HCT116 (cell line): Measurements from ENCODE around the gene NSUN3. TPM values are rescaled to one million over a fixed set of nuclear protein-coding genes. Genes with fewer than 3 reads are reported as not detected.

ENCODE experiments used
- ATAC-seq: fragments of 200-7000 bp; cut with Tn5 transposase; 2 replicates; pipeline ENCODE4 v1.9.1; 2020; ENCODE audit warnings: mild to moderate bottlenecking, moderate library complexity
- BruUV-seq: library from RNA; stranded (reverse); fragments of 400-500 nt; replicated peaks from 2 replicates; lab custom pipeline; 2021; lab: Mats Ljungman, UMichigan
- CTCF ChIA-PET: fragments of 300-600 bp; sonication (Branson Sonifier 250); formaldehyde crosslinking; loops from one replicate; lab custom pipeline; 2021; ENCODE audit warnings: antibody characterized with exemption; lab: Charles Lee
- POLR2A ChIA-PET: fragments of 300-600, 350-600 bp; sonication (Branson Sonifier 250); formaldehyde crosslinking; loops from one replicate; lab custom pipeline; 2021; ENCODE audit warnings: antibody characterized with exemption; lab: Charles Lee
- RAD21 ChIA-PET, 2 experiments: fragments of 300-600 bp; sonication (Branson Sonifier 250); formaldehyde crosslinking; loops; one replicate each; lab custom pipeline; 2023; ENCODE audit warnings: low total read pairs in 2 of 2; ENCODE audit not compliant: uncharacterized antibody in 2 of 2, unreplicated experiment in 2 of 2, low non-redundant PET in 1 of 2; lab: Charles Lee
- DNase-seq: peaks from one replicate; pipeline ENCODE4 v3.0.0-alpha.2; 2010; ENCODE audit warnings: low read depth, low spot score
- H2AFZ ChIP-seq: fragments of 200-600 bp; shearing (Covaris generic), sonication (generic); 2 replicates; pipeline ENCODE4 v1.6.1; 2017; ENCODE audit warnings: low read depth, mixed run types, mixed read lengths, antibody characterized with exemption, low read length; ENCODE audit not compliant: poor library complexity, severe bottlenecking
- H3K27ac ChIP-seq: 2 replicates; pipeline ENCODE4 v1.5.1; 2012; ENCODE audit warnings: low read depth, low read length
- H3K27me3 ChIP-seq: fragments of 200-600 bp; sonication (generic); 2 replicates; pipeline ENCODE4 v1.6.1; 2016; ENCODE audit warnings: mixed run types, low read length, mixed read lengths; ENCODE audit not compliant: insufficient read depth
- H3K36me3 ChIP-seq, 2 experiments: fragments of 200-500 bp in 1 of 2; fragments of 200-600 bp in 1 of 2; sonication (Bioruptor generic) in 1 of 2; sonication (generic) in 1 of 2; 2 replicates each; pipeline versions ENCODE4 v1.5.1 to v1.6.1; 2014 to 2016; ENCODE audit warnings: low read length in 2 of 2, inconsistent platforms in 1 of 2, mixed read lengths in 1 of 2, mixed run types in 1 of 2; ENCODE audit not compliant: insufficient read depth in 2 of 2, control insufficient read depth in 1 of 2
- H3K4me1 ChIP-seq, 2 experiments: fragments of 200-600 bp in 1 of 2; sonication (generic) in 1 of 2; 2 replicates each; pipeline versions ENCODE4 v1.5.1 to v1.6.1; 2012 to 2017; ENCODE audit warnings: low read length in 2 of 2, inconsistent platforms in 1 of 2, mild to moderate bottlenecking in 1 of 2, mixed read lengths in 1 of 2, mixed run types in 1 of 2, moderate library complexity in 1 of 2; ENCODE audit not compliant: insufficient read depth in 2 of 2, control insufficient read depth in 1 of 2
- H3K4me2 ChIP-seq: fragments of 200-600 bp; sonication (generic); 2 replicates; pipeline ENCODE4 v1.6.1; 2017; ENCODE audit warnings: mixed run types, low read length, mixed read lengths
- H3K4me3 ChIP-seq, 2 experiments: fragments of 200-600 bp in 1 of 2; sonication (generic) in 1 of 2; replicated peaks in 1 of 2; 2 replicates each; pipeline ENCODE4 v1.5.1; 2011 to 2016; ENCODE audit warnings: low read length in 2 of 2, control low read depth in 1 of 2, low read depth in 1 of 2, mild to moderate bottlenecking in 1 of 2, mixed read lengths in 1 of 2, mixed run types in 1 of 2
- H3K79me2 ChIP-seq: fragments of 200-600 bp; sonication (generic); 2 replicates; pipeline ENCODE4 v1.6.1; 2017; ENCODE audit warnings: mild to moderate bottlenecking, mixed run types, low read length, moderate library complexity, mixed read lengths; ENCODE audit not compliant: insufficient read depth
- H3K9ac ChIP-seq: fragments of 200-600 bp; sonication (generic); 2 replicates; pipeline ENCODE4 v1.6.1; 2016; ENCODE audit warnings: low read length, mixed read lengths
- H3K9me2 ChIP-seq: fragments of 200-600 bp; sonication (generic), shearing (Covaris generic); 2 replicates; pipeline ENCODE4 v1.6.1; 2017; ENCODE audit warnings: mixed run types, mild to moderate bottlenecking, moderate library complexity; ENCODE audit not compliant: insufficient read depth
- H3K9me3 ChIP-seq, 2 experiments: fragments of 200-500 bp in 1 of 2; fragments of 200-600 bp in 1 of 2; sonication (Bioruptor generic) in 1 of 2; sonication (generic) in 1 of 2; 2 replicates each; pipeline ENCODE4 v1.6.1; 2014 to 2017; ENCODE audit warnings: low read length in 2 of 2, mixed read lengths in 2 of 2, inconsistent platforms in 1 of 2, low read depth in 1 of 2, mild to moderate bottlenecking in 1 of 2, mixed run types in 1 of 2, moderate library complexity in 1 of 2; ENCODE audit not compliant: control insufficient read depth in 1 of 2, insufficient read depth in 1 of 2
- H4K20me1 ChIP-seq: fragments of 200-600 bp; sonication (generic), shearing (Covaris generic); 2 replicates; pipeline ENCODE4 v1.6.1; 2017; ENCODE audit warnings: mixed run types, mild to moderate bottlenecking, moderate library complexity; ENCODE audit not compliant: insufficient read depth
- CBX3 ChIP-seq: IDR thresholded peaks from 2 replicates; pipeline ENCODE4 v1.6.1; 2012; ENCODE audit warnings: low read depth
- CEBPB ChIP-seq: IDR thresholded peaks from 2 replicates; pipeline ENCODE4 v1.6.1; 2012; ENCODE audit warnings: low read depth
- CTCF ChIP-seq, 3 experiments: fragments of 200-600 bp in 1 of 3; sonication (generic) in 1 of 3; IDR thresholded peaks in 2 of 3; conservative IDR thresholded peaks in 1 of 3; 2 replicates each; pipeline ENCODE4 v1.5.1; 2012 to 2017; ENCODE audit warnings: low read depth in 2 of 3, low read length in 2 of 3, antibody characterized with exemption in 1 of 3, borderline replicate concordance in 1 of 3, control low read depth in 1 of 3, mild to moderate bottlenecking in 1 of 3, mixed read lengths in 1 of 3, mixed run types in 1 of 3, moderate library complexity in 1 of 3; ENCODE audit not compliant: insufficient read depth in 1 of 3
- EGR1 ChIP-seq: IDR thresholded peaks from 2 replicates; pipeline ENCODE4 v1.6.1; 2012; ENCODE audit warnings: low read depth
- ELF1 ChIP-seq: IDR thresholded peaks from 2 replicates; pipeline ENCODE4 v1.6.1; 2012; ENCODE audit warnings: low read depth, borderline replicate concordance
- EZH2 ChIP-seq: fragments of 200-600 bp; sonication (generic); IDR thresholded peaks from 2 replicates; pipeline ENCODE4 v1.6.1; 2017; ENCODE audit warnings: antibody characterized with exemption, mixed run types
- JUND ChIP-seq: IDR thresholded peaks from 2 replicates; pipeline ENCODE4 v1.6.1; 2012
- MAX ChIP-seq: IDR thresholded peaks from 2 replicates; pipeline ENCODE4 v1.6.1; 2012
- POLR2AphosphoS5 ChIP-seq: IDR thresholded peaks from 2 replicates; pipeline ENCODE4 v1.6.1; 2011; ENCODE audit warnings: mild to moderate bottlenecking, low read depth, low read length, moderate library complexity
- RAD21 ChIP-seq: IDR thresholded peaks from 2 replicates; pipeline ENCODE4 v1.6.1; 2012; ENCODE audit warnings: low read depth, mild to moderate bottlenecking
- SIN3A ChIP-seq: IDR thresholded peaks from 2 replicates; pipeline ENCODE4 v1.6.1; 2012; ENCODE audit warnings: low read depth
- SP1 ChIP-seq: IDR thresholded peaks from 2 replicates; pipeline ENCODE4 v1.6.1; 2012; ENCODE audit warnings: low read depth
- SRF ChIP-seq: IDR thresholded peaks from 2 replicates; pipeline ENCODE4 v1.6.1; 2012; ENCODE audit warnings: low read depth
- TCF7L2 ChIP-seq: IDR thresholded peaks from 2 replicates; pipeline ENCODE4 v1.7.0; 2011; ENCODE audit warnings: borderline replicate concordance, inconsistent platforms; ENCODE audit not compliant: insufficient read depth, insufficient read length; ENCODE audit errors: extremely low read depth
- YY1 ChIP-seq: IDR thresholded peaks from 2 replicates; pipeline ENCODE4 v1.6.1; 2011; ENCODE audit warnings: low read length, low read depth, moderate library complexity, mild to moderate bottlenecking; ENCODE audit not compliant: insufficient replicate concordance; ENCODE audit errors: extremely low read depth
- ZFX ChIP-seq: fragments of 450-650 bp; IDR thresholded peaks from 2 replicates; pipeline ENCODE4 v1.6.1; 2017
- ZNF274 ChIP-seq: fragments of 200-500 bp; sonication (Bioruptor generic); IDR thresholded peaks from 2 replicates; pipeline ENCODE4 v1.6.1; 2014; ENCODE audit warnings: mild to moderate bottlenecking, low read depth, low read length, inconsistent platforms
- intact Hi-C: fragments of 100-400 bp; cut with micrococcal nuclease; formaldehyde crosslinking; loops from 2 replicates; pipeline ENCODE4 v1.10.0; 2022
- total RNA-seq: library from RNA; stranded (reverse); gene quantifications from one replicate; pipeline ENCODE4 v1.2.1, GENCODE V29; 2021; ENCODE audit not compliant: unreplicated experiment
- TF ChIP-seq, protein P1 (sequence below): IDR thresholded peaks from 2 replicates; pipeline ENCODE4 v1.6.1; 2012
- TF ChIP-seq, protein P2 (sequence below): IDR thresholded peaks from 2 replicates; pipeline ENCODE4 v1.6.1; 2012; ENCODE audit warnings: low read depth
- TF ChIP-seq, protein P3 (sequence below): IDR thresholded peaks from 2 replicates; pipeline ENCODE4 v1.6.1; 2011; ENCODE audit warnings: mild to moderate bottlenecking, low read length, moderate library complexity; ENCODE audit not compliant: insufficient replicate concordance; ENCODE audit errors: extremely low read depth

Gene NSUN3
- total RNA-seq, 1 experiment from 2014 or later, result 6.6 TPM

GRCh38 chr3:94019659-94020058, 43.2 kb upstream of the NSUN3 start:
- Histone ChIP-seq H3K27me3 (no peaks in the 10 kb centered on the region), H4K20me1 (no peaks in the 10 kb centered on the region), H3K36me3 (no peaks in the 10 kb centered on the region), H3K27ac (no peak overlapping the region), H3K79me2 (no peaks in the 10 kb centered on the region), H3K9me3 (no peaks in the 10 kb centered on the region), H3K9ac (no peak overlapping the region), H2AFZ (no peak overlapping the region), H3K9me2 (0 out of 2 replicates have a peak, but pooled peaks cover 4% of the 10 kb centered on the region), H3K4me1 (no peaks in the 10 kb centered on the region), H3K4me3 (no peak overlapping the region), H3K4me2 (no peak overlapping the region)
- ChIA-PET CTCF (interaction anchor here (1.0 kb wide), 1 partner anchor 82 kb away, joined by 3 read pairs; no protein-coding TSS in a partner anchor), POLR2A (no interaction called here), RAD21 (no interaction called here)
- intact Hi-C loops, result no loop called here
- TF ChIP-seq MAX (no peak), SRF (no peak), SIN3A (no peak), EGR1 (no peak), RAD21 (no peak), TCF7L2 (no peak), POLR2AphosphoS5 (no peak), ZNF274 (no peak), JUND (no peak), SP1 (no peak), CTCF (IDR thresholded peaks at IDR 0.05 in 2 of 3, conservative IDR thresholded peaks at IDR 0.05 in 1 of 3; ENCODE audit: borderline replicate concordance in 1 of 3, insufficient read depth in 1 of 3, low read depth in 2 of 3, low read length in 2 of 3) (no peak), YY1 (no peak), ELF1 (no peak), EZH2 (no peak), CBX3 (no peak), ZFX (no peak), CEBPB (no peak)
- TF ChIP-seq, protein P1, sequence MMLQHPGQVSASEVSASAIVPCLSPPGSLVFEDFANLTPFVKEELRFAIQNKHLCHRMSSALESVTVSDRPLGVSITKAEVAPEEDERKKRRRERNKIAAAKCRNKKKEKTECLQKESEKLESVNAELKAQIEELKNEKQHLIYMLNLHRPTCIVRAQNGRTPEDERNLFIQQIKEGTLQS, result no peak
- TF ChIP-seq, protein P2, sequence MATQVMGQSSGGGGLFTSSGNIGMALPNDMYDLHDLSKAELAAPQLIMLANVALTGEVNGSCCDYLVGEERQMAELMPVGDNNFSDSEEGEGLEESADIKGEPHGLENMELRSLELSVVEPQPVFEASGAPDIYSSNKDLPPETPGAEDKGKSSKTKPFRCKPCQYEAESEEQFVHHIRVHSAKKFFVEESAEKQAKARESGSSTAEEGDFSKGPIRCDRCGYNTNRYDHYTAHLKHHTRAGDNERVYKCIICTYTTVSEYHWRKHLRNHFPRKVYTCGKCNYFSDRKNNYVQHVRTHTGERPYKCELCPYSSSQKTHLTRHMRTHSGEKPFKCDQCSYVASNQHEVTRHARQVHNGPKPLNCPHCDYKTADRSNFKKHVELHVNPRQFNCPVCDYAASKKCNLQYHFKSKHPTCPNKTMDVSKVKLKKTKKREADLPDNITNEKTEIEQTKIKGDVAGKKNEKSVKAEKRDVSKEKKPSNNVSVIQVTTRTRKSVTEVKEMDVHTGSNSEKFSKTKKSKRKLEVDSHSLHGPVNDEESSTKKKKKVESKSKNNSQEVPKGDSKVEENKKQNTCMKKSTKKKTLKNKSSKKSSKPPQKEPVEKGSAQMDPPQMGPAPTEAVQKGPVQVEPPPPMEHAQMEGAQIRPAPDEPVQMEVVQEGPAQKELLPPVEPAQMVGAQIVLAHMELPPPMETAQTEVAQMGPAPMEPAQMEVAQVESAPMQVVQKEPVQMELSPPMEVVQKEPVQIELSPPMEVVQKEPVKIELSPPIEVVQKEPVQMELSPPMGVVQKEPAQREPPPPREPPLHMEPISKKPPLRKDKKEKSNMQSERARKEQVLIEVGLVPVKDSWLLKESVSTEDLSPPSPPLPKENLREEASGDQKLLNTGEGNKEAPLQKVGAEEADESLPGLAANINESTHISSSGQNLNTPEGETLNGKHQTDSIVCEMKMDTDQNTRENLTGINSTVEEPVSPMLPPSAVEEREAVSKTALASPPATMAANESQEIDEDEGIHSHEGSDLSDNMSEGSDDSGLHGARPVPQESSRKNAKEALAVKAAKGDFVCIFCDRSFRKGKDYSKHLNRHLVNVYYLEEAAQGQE, result no peak
- TF ChIP-seq, protein P3, sequence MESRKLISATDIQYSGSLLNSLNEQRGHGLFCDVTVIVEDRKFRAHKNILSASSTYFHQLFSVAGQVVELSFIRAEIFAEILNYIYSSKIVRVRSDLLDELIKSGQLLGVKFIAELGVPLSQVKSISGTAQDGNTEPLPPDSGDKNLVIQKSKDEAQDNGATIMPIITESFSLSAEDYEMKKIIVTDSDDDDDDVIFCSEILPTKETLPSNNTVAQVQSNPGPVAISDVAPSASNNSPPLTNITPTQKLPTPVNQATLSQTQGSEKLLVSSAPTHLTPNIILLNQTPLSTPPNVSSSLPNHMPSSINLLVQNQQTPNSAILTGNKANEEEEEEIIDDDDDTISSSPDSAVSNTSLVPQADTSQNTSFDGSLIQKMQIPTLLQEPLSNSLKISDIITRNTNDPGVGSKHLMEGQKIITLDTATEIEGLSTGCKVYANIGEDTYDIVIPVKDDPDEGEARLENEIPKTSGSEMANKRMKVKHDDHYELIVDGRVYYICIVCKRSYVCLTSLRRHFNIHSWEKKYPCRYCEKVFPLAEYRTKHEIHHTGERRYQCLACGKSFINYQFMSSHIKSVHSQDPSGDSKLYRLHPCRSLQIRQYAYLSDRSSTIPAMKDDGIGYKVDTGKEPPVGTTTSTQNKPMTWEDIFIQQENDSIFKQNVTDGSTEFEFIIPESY, result no peak
- no peak for ATAC-seq
- DNase-seq, result no peak
- BruUV-seq, result no TSS peak
